Measurements from ENCODE around the gene EXOC5. TPM values are rescaled to one million over a fixed set of nuclear protein-coding genes. Genes with fewer than 3 reads are reported as not detected.
A peak's percentile ranks its signal among the peaks of the same experiment; 100 is the strongest.

The EXOC5 gene, protein sequence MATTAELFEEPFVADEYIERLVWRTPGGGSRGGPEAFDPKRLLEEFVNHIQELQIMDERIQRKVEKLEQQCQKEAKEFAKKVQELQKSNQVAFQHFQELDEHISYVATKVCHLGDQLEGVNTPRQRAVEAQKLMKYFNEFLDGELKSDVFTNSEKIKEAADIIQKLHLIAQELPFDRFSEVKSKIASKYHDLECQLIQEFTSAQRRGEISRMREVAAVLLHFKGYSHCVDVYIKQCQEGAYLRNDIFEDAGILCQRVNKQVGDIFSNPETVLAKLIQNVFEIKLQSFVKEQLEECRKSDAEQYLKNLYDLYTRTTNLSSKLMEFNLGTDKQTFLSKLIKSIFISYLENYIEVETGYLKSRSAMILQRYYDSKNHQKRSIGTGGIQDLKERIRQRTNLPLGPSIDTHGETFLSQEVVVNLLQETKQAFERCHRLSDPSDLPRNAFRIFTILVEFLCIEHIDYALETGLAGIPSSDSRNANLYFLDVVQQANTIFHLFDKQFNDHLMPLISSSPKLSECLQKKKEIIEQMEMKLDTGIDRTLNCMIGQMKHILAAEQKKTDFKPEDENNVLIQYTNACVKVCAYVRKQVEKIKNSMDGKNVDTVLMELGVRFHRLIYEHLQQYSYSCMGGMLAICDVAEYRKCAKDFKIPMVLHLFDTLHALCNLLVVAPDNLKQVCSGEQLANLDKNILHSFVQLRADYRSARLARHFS
- total RNA-seq (ENCODE audit: low replicate concordance), result 153 and 252 TPM in 2 replicates

DNA sequence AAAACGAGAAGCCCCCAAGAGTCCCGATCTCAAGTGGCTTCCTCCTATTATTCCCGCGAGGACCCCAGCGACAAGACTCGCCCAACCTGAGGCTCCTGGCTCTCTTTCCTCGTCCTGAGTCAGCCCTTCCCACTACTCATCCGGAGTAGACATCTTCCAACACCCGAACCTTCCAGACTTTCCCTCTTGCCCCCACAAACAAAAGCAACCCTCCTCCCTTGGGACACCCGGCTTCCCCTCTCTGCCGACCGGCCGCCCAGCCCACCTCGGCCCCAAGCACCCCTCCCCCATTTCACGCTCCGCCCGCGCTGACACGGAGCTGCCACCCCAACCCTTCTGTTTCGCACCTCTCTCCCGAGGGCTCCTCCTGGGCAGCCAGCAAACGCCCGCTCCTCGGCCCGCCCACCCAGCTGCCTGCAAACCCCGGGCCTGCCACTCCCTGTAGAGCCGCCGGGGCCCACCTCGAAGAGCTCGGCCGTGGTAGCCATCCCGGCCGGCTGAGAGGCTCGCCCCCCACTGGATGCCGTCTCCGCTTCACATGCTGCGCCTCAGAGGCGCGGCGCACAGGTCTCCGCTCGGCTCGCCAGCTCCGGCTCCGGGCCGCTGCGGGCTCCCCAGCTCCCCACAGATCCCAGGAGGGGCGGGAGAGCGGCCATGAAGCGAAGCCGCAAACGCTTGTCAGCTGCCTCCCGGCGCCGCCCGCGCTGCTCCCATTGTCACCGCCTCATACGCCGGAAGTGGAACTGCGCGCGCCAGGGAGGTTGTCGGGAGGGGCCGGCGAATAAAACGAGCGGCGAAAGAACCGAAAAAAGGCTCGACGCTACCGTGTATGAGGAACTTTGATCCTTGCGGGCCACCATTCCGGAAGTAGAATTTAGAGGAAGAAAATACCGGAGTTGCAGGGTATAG, at the start of gene EXOC5, which contains the start of gene AP5M1:
TSS of gene EXOC5 (minus strand) at position 745 of the 909 bp plus-strand sequence. CDS start at position 488, 257 bp downstream.
TSS of gene AP5M1 (plus strand) at position 811 of the 909 bp plus-strand sequence. CDS start 344 bp downstream, outside the sequence.
- H3F3A ChIP-seq (ENCODE audit: low read depth), result peaks cover 28% of the 10 kb centered on the region
- peak within 1 kb of the TSS; percentile 67 for H2AFZ ChIP-seq (replicated peaks)
- H3K36me3 ChIP-seq, result no peaks in the 10 kb centered on the region
- H3K4me3 ChIP-seq, result peak within 1 kb of the TSS; percentile 73
- peak; percentile 97 for DNase-seq (ENCODE audit: low spot score)
- H3K27me3 Mint-ChIP-seq (ENCODE audit: insufficient read depth, low read depth), result no peaks in the 10 kb centered on the region
- H3K9ac ChIP-seq, result peak within 1 kb of the TSS; percentile 71
- peak within 1 kb of the TSS; percentile 99 for H3K27ac Mint-ChIP-seq
- H4K20me1 ChIP-seq (ENCODE audit: low read depth), result peaks cover 47% of the 10 kb centered on the region
- H3K36me3 Mint-ChIP-seq, result peaks cover 7% of the 10 kb centered on the region
- H3K79me2 ChIP-seq (ENCODE audit: low read depth), result peaks cover 96% of the 10 kb centered on the region
- TF ChIP-seq, protein P1, sequence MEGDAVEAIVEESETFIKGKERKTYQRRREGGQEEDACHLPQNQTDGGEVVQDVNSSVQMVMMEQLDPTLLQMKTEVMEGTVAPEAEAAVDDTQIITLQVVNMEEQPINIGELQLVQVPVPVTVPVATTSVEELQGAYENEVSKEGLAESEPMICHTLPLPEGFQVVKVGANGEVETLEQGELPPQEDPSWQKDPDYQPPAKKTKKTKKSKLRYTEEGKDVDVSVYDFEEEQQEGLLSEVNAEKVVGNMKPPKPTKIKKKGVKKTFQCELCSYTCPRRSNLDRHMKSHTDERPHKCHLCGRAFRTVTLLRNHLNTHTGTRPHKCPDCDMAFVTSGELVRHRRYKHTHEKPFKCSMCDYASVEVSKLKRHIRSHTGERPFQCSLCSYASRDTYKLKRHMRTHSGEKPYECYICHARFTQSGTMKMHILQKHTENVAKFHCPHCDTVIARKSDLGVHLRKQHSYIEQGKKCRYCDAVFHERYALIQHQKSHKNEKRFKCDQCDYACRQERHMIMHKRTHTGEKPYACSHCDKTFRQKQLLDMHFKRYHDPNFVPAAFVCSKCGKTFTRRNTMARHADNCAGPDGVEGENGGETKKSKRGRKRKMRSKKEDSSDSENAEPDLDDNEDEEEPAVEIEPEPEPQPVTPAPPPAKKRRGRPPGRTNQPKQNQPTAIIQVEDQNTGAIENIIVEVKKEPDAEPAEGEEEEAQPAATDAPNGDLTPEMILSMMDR (IDR thresholded peaks at IDR 0.05), result no peak
- TF ChIP-seq EZH2 (IDR thresholded peaks at IDR 0.05) (peak; percentile 29), EZH2phosphoT487 (IDR thresholded peaks at IDR 0.05) (no peak)
- H3K4me3 Mint-ChIP-seq, result peak within 1 kb of the TSS; percentile 99
- H3K9me3 ChIP-seq (ENCODE audit: low read depth), result no peaks in the 10 kb centered on the region
- H3K9me3 Mint-ChIP-seq, result no peaks in the 10 kb centered on the region
- no peaks in the 10 kb centered on the region for H3K27me3 ChIP-seq
- H3K4me2 ChIP-seq, result peak within 1 kb of the TSS; percentile 97
- peaks cover 44% of the 10 kb centered on the region for H3K4me1 ChIP-seq
- H3K27ac ChIP-seq, result peak within 1 kb of the TSS; percentile 96
- peaks cover 44% of the 10 kb centered on the region for H3K4me1 Mint-ChIP-seq

DNA sequence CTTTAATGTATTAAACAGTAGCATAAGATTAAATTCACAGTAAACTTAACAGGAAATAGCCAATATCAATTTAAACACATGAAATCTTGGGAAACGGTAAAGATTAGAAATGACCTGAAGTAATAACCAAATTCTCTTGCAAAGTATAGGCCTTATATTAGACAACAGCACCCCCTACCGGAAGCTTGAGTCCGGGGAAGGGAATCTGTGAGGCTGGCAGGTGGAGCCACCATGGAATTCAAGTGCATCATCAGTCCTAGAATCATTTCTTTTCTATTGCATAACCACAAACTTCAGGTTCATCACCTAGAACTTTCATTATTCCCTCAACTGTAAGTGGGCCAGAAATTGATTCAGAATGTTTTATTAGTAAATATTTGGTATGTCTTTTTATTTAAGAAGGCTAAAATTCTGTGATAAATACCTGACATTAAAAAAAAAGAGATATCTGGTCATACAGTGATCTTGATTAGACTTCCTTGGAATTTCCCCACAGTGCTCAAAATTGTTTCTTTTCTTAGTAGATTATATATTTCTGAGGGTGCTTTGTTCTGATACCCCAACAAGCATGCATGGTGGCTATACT, 48.6 kb upstream of the EXOC5 start:
- H3K36me3 ChIP-seq, result no peaks in the 10 kb centered on the region
- Mint-ChIP-seq H3K4me1 (peaks cover 9% of the 10 kb centered on the region), H3K27me3 (ENCODE audit: insufficient read depth, low read depth) (no peaks in the 10 kb centered on the region), H3K4me3 (no peak overlapping the region), H3K36me3 (peaks cover 3% of the 10 kb centered on the region), H3K27ac (no peak overlapping the region), H3K9me3 (peaks cover 13% of the 10 kb centered on the region)
- H3K9ac ChIP-seq, result no peak overlapping the region
- peak; percentile 87 for DNase-seq (ENCODE audit: low spot score)
- TF ChIP-seq, protein P1 (IDR thresholded peaks at IDR 0.05), result peak; percentile 98
- TF ChIP-seq EZH2phosphoT487 (IDR thresholded peaks at IDR 0.05), result no peak
- no peak for TF ChIP-seq EZH2 (IDR thresholded peaks at IDR 0.05)
- no peaks in the 10 kb centered on the region for H3F3A ChIP-seq (ENCODE audit: low read depth)
- H3K79me2 ChIP-seq (ENCODE audit: low read depth), result no peaks in the 10 kb centered on the region
- no peaks in the 10 kb centered on the region for H3K4me1 ChIP-seq
- H3K4me2 ChIP-seq, result no peak overlapping the region
- no peak overlapping the region for H3K4me3 ChIP-seq
- H3K27me3 ChIP-seq, result no peaks in the 10 kb centered on the region
- H2AFZ ChIP-seq (replicated peaks), result no peak overlapping the region
- H3K27ac ChIP-seq, result no peak overlapping the region
- no peaks in the 10 kb centered on the region for H4K20me1 ChIP-seq (ENCODE audit: low read depth)
- no peaks in the 10 kb centered on the region for H3K9me3 ChIP-seq (ENCODE audit: low read depth)

Data from neural progenitor cell (in vitro differentiated cells).